ENCODE measurements around the gene GPHN. TPM values are rescaled to one million over a fixed set of nuclear protein-coding genes. Genes with fewer than 3 reads are reported as not detected.

Gene GPHN
- total and polyA plus RNA-seq, 10 of the 15 experiments (the other 5 are each of a cell fraction or from before 2014, with no cell fraction given), result 22.3 to 48.8 (median 33.1) TPM

DNA sequence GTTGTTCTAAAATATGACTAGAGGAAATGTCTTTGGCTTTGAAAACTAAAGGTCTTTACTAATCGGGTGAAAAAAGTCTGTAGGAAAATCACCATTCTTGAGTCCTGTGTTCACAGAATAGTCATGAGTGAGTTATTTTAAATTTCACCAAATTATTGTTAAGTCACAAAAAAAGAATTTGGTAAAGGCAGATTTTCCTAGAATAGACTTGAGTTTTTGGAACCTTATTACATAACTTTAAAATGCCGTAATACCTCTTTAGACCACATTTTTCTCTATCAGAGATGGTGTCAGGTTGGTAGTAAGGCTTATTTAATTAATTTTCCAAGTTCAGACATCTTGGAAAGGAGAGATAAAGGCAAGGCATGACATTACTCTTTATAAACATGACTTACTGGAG is 496.6 kb downstream of the GPHN start:
- no peaks in the 10 kb centered on the region for H4K20me1 ChIP-seq (ENCODE audit: control insufficient read depth, insufficient read depth)
- no peaks in the 10 kb centered on the region for H3K27me3 ChIP-seq (replicated peaks in 1 of 2; ENCODE audit: control insufficient read depth in 2 of 2, insufficient read depth in 2 of 2, low read length in 1 of 2)
- no peak overlapping the region for H2AFZ ChIP-seq (ENCODE audit: control insufficient read depth, low read depth, low read length)
- no peak for FAIRE-seq
- TF ChIP-seq, protein P1, sequence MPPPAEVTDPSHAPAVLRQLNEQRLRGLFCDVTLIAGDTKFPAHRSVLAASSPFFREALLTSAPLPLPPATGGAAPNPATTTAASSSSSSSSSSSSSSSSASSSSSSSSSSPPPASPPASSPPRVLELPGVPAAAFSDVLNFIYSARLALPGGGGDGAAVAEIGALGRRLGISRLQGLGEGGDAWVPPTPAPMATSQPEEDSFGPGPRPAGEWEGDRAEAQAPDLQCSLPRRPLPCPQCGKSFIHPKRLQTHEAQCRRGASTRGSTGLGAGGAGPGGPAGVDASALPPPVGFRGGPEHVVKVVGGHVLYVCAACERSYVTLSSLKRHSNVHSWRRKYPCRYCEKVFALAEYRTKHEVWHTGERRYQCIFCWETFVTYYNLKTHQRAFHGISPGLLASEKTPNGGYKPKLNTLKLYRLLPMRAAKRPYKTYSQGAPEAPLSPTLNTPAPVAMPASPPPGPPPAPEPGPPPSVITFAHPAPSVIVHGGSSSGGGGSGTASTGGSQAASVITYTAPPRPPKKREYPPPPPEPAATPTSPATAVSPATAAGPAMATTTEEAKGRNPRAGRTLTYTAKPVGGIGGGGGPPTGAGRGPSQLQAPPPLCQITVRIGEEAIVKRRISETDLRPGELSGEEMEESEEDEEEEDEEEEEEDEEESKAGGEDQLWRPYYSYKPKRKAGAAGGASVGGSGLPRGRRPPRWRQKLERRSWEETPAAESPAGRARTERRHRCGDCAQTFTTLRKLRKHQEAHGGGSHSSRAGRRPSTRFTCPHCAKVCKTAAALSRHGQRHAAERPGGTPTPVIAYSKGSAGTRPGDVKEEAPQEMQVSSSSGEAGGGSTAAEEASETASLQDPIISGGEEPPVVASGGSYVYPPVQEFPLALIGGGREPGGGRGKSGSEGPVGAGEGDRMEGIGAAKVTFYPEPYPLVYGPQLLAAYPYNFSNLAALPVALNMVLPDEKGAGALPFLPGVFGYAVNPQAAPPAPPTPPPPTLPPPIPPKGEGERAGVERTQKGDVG (CRISPR knock-in tag; IDR thresholded peaks at IDR 0.05), result no peak
- no peak for TF ChIP-seq HDAC6 (IDR thresholded peaks at IDR 0.05; ENCODE audit: unreplicated experiment)
- TF ChIP-seq, protein P2, sequence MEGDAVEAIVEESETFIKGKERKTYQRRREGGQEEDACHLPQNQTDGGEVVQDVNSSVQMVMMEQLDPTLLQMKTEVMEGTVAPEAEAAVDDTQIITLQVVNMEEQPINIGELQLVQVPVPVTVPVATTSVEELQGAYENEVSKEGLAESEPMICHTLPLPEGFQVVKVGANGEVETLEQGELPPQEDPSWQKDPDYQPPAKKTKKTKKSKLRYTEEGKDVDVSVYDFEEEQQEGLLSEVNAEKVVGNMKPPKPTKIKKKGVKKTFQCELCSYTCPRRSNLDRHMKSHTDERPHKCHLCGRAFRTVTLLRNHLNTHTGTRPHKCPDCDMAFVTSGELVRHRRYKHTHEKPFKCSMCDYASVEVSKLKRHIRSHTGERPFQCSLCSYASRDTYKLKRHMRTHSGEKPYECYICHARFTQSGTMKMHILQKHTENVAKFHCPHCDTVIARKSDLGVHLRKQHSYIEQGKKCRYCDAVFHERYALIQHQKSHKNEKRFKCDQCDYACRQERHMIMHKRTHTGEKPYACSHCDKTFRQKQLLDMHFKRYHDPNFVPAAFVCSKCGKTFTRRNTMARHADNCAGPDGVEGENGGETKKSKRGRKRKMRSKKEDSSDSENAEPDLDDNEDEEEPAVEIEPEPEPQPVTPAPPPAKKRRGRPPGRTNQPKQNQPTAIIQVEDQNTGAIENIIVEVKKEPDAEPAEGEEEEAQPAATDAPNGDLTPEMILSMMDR (IDR thresholded peaks at IDR 0.05 in 2 of 3, conservative IDR thresholded peaks at IDR 0.05 in 1 of 3; ENCODE audit: control insufficient read depth in 2 of 3, extremely low read depth in 1 of 3, insufficient read depth in 1 of 3, low read depth in 3 of 3, low read length in 3 of 3), result no peak
- no peak for TF ChIP-seq CBX5 (IDR thresholded peaks at IDR 0.05; ENCODE audit: low read depth)
- no peak for TF ChIP-seq ZNF384 (IDR thresholded peaks at IDR 0.05; ENCODE audit: borderline replicate concordance, low read depth, low read length)
- no peak for TF ChIP-seq NFYA (IDR thresholded peaks at IDR 0.05; ENCODE audit: borderline replicate concordance, low read depth, low read length)
- no peak for TF ChIP-seq PAX5 (IDR thresholded peaks at IDR 0.05; ENCODE audit: borderline replicate concordance, low read depth, low read length)
- no peak for TF ChIP-seq CBFB (IDR thresholded peaks at IDR 0.05; ENCODE audit: low read depth)
- TF ChIP-seq MTA2 (IDR thresholded peaks at IDR 0.05; ENCODE audit: low read depth), result no peak
- TF ChIP-seq ZZZ3 (IDR thresholded peaks at IDR 0.05; ENCODE audit: control insufficient read depth, insufficient read length, low read depth), result no peak
- TF ChIP-seq PML (IDR thresholded peaks at IDR 0.05; ENCODE audit: low read length), result no peak
- no peak for TF ChIP-seq STAT1 (conservative IDR thresholded peaks at IDR 0.05)
- no peak overlapping the region for H3K4me3 ChIP-seq
- ChIA-PET RAD21 (ENCODE audit: unreplicated experiment) (no interaction called here), POLR2A (no interaction called here), CTCF (no interaction called here), SMC1A (ENCODE audit: uncharacterized antibody, unreplicated experiment) (no interaction called here)
- in situ Hi-C loops (cut with MboI) (no loop called here), intact Hi-C loops (cut with micrococcal nuclease; ENCODE audit: unreplicated experiment) (no loop called here)
- no peak overlapping the region for H3K4me2 ChIP-seq (ENCODE audit: control insufficient read depth, insufficient read depth)
- DNase-seq (ENCODE audit: low read depth, low spot score), result no peak
- H3K9ac ChIP-seq (ENCODE audit: control insufficient read depth, insufficient read depth, low read length), result no peak overlapping the region
- H3K27ac ChIP-seq (ENCODE audit: control insufficient read depth, insufficient read depth), result no peak overlapping the region
- no TSS peak for BruUV-seq (replicated peaks)
- H3K36me3 ChIP-seq (ENCODE audit: control insufficient read depth in 2 of 2, insufficient read depth in 2 of 2, low read length in 1 of 2), result no peaks in the 10 kb centered on the region
- no peak for ATAC-seq
- H3K79me2 ChIP-seq (ENCODE audit: control insufficient read depth, insufficient read depth, low read length), result no peaks in the 10 kb centered on the region
- H3K9me3 ChIP-seq (replicated peaks; ENCODE audit: control insufficient read depth, insufficient read depth, low read length), result no peaks in the 10 kb centered on the region
- H3K4me1 ChIP-seq (ENCODE audit: control insufficient read depth, insufficient read depth, low read length), result no peaks in the 10 kb centered on the region
- 96% methylated on average over 2 of the region's 2 CpGs for WGBS (ENCODE audit: insufficient coverage, insufficient replicate concordance, low lambda C conversion rate, missing lambda C conversion rate)
